ENCODE data around the gene GRID1.

- TF ChIP-seq CTCF (IDR thresholded peaks at IDR 0.05) (no peak), ZFX (IDR thresholded peaks at IDR 0.05; ENCODE audit: borderline replicate concordance) (no peak)
Observed at GRCh38 chr10:86127274-86127819, 239.2 kb downstream of the GRID1 start.

Data from 22Rv1 (cell line).